C4-2B (cell line): Measurements from ENCODE around the gene ASB15.

ENCODE experiments used
- CTCF ChIP-seq: fragments of 450-650 bp; conservative IDR thresholded peaks from 2 replicates; pipeline ENCODE4 v1.5.1; 2017; ENCODE audit warnings: mild to moderate bottlenecking
- ZFX ChIP-seq: fragments of 450-650 bp; IDR thresholded peaks from 2 replicates; pipeline ENCODE4 v1.6.1; 2017

- no peak for TF ChIP-seq CTCF
- no peak for TF ChIP-seq ZFX
Measured at GRCh38 chr7:123663200-123663599, 61.6 kb downstream of the ASB15 start.
